IPS-20b (cell line): ENCODE measurements around the gene GRIK5.
A peak's percentile ranks its signal among the peaks of the same experiment; 100 is the strongest.

Experiments
- H3K27ac ChIP-seq: one replicate; pipeline ENCODE4 v1.5.1; 2013; ENCODE audit warnings: low read length
- H3K27me3 ChIP-seq: 2 replicates; pipeline ENCODE4 v1.6.1; 2013; ENCODE audit warnings: mild to moderate bottlenecking, low read length, inconsistent platforms; ENCODE audit not compliant: insufficient read depth
- H3K36me3 ChIP-seq: 2 replicates; pipeline ENCODE4 v1.6.1; 2013; ENCODE audit warnings: low read depth, mild to moderate bottlenecking, inconsistent platforms, low read length, moderate library complexity; ENCODE audit not compliant: insufficient read depth
- H3K4me1 ChIP-seq: 2 replicates; pipeline ENCODE4 v1.6.1; 2013; ENCODE audit warnings: mild to moderate bottlenecking, control low read depth, inconsistent platforms, low read length, moderate library complexity; ENCODE audit not compliant: insufficient read depth
- H3K4me3 ChIP-seq: 2 replicates; pipeline ENCODE4 v1.5.1; 2013; ENCODE audit warnings: mild to moderate bottlenecking, low read length, inconsistent platforms
- H3K9ac ChIP-seq: 2 replicates; pipeline ENCODE4 v1.6.1; 2013; ENCODE audit warnings: low read depth, mild to moderate bottlenecking, inconsistent platforms, low read length, moderate library complexity
- H3K9me3 ChIP-seq: 2 replicates; pipeline ENCODE4 v1.6.1; 2013; ENCODE audit warnings: mild to moderate bottlenecking, low read depth, low read length, inconsistent platforms; ENCODE audit not compliant: insufficient read depth

GRIK5 gene

GRCh38 chr19:41951686-41952172 is 118.3 kb downstream of the GRIK5 start:
- Histone ChIP-seq H3K4me3 (peak overlapping the region; percentile 55; the same call in 1 of the 2 replicates), H3K4me1 (no peaks in the 10 kb centered on the region), H3K27me3 (no peaks in the 10 kb centered on the region), H3K27ac (no peak overlapping the region), H3K9me3 (no peaks in the 10 kb centered on the region), H3K36me3 (no peaks in the 10 kb centered on the region; the same call in 1 of the 2 replicates), H3K9ac (no peak overlapping the region)
